ENCODE data around the gene MICAL2.

- TF ChIP-seq POLR2A (IDR thresholded peaks at IDR 0.05; ENCODE audit: low read depth, low read length) = no peak
- TF ChIP-seq POLR2AphosphoS5 (IDR thresholded peaks at IDR 0.05; ENCODE audit: low read depth, low read length) = no peak
- TF ChIP-seq TAF1 (IDR thresholded peaks at IDR 0.05; ENCODE audit: low read depth, low read length) = no peak
- TF ChIP-seq SPI1 (IDR thresholded peaks at IDR 0.05; ENCODE audit: low read depth, low read length) = no peak
- no peak for TF ChIP-seq PAX5 (IDR thresholded peaks at IDR 0.05; ENCODE audit: insufficient read depth, low read length, severe bottlenecking)
Observed at GRCh38 chr11:12100429-12100828, 10.0 kb upstream of the MICAL2 start.
